ENCODE results near the gene SIGLEC6.
A peak's percentile ranks its signal among the peaks of the same experiment; 100 is the strongest.

SIGLEC6 gene
- total RNA-seq, result 0 to 0.89 (median 0.07) reads per million in 18 experiments

- peak; percentile 92 for DNase-seq
Measured at GRCh38 chr19:51531349-51532315, at the start of gene SIGLEC6. SIGLEC6 (minus strand) TSS chr19:51531670; CDS start chr19:51531648, 22 bp downstream.

GRCh38 chr19:51576850-51577249 lies 45.4 kb upstream of the SIGLEC6 start:
- no peak for DNase-seq

GRCh38 chr19:51573331-51573730 lies 41.9 kb upstream of the SIGLEC6 start:
- DNase-seq, result no peak

GRCh38 chr19:51572908-51573307 lies 41.4 kb upstream of the SIGLEC6 start:
- no peak for DNase-seq

- peak in 1 of 2 donors; percentile 39 for DNase-seq
Measured at GRCh38 chr19:51572410-51572809, 40.9 kb upstream of the SIGLEC6 start.

- DNase-seq, result no peak
Measured at GRCh38 chr19:51571599-51571998, 40.1 kb upstream of the SIGLEC6 start.

GRCh38 chr19:51570962-51571575 lies 39.6 kb upstream of the SIGLEC6 start, which contains the start of gene ZNF175:
ZNF175 (plus strand) TSS chr19:51571283; CDS start chr19:51573330, 2,047 bp downstream.
- DNase-seq, result peak; percentile 97 to 98

GRCh38 chr19:51568456-51568855 lies 37.0 kb upstream of the SIGLEC6 start:
- no peak for DNase-seq

- no peak for DNase-seq
Measured at GRCh38 chr19:51567583-51567982, 36.1 kb upstream of the SIGLEC6 start.

GRCh38 chr19:51566489-51567100 lies 35.1 kb upstream of the SIGLEC6 start:
- no peak for DNase-seq

- DNase-seq, result peak; percentile 25 to 40
Measured at GRCh38 chr19:51565583-51565982, 34.1 kb upstream of the SIGLEC6 start.

- peak; percentile 22 to 32 for DNase-seq
Measured at GRCh38 chr19:51564791-51565190, 33.3 kb upstream of the SIGLEC6 start.

- DNase-seq, result no peak
Measured at GRCh38 chr19:51560339-51560738, 28.9 kb upstream of the SIGLEC6 start.

GRCh38 chr19:51559240-51559639 lies 27.8 kb upstream of the SIGLEC6 start:
- DNase-seq, result no peak

- peak; percentile 49 to 74 for DNase-seq
Measured at GRCh38 chr19:51552996-51553725, 21.7 kb upstream of the SIGLEC6 start.

GRCh38 chr19:51552608-51552995 lies 21.1 kb upstream of the SIGLEC6 start:
- no peak for DNase-seq

- DNase-seq, result peak in 1 of 2 donors; percentile 8
Measured at GRCh38 chr19:51551673-51552432, 20.4 kb upstream of the SIGLEC6 start.

GRCh38 chr19:51550848-51551672 lies 19.6 kb upstream of the SIGLEC6 start:
- no peak for DNase-seq

- no peak for DNase-seq
Measured at GRCh38 chr19:51549533-51550324, 18.3 kb upstream of the SIGLEC6 start.

- no peak for DNase-seq
Measured at GRCh38 chr19:51548891-51549305, 17.4 kb upstream of the SIGLEC6 start.

All from inflammatory macrophage (primary cell).